Activated CD4-positive, alpha-beta T cell treated with anti-CD3 and anti-CD28 coated beads, Interleukin-2, Interleukin-4, amounts not matched to agents 100 ng/mL and 50 ng/mL, durations not matched to agents 16 hours and 8 hours (primary cell): ENCODE results near the gene GPR153.
A peak's percentile ranks its signal among the peaks of the same experiment; 100 is the strongest.

Experiments used
- DNase-seq: peaks from one replicate; pipeline ENCODE4 v3.0.0-alpha.2; 2020; ENCODE audit warnings: low spot score

GPR153 gene

GRCh38 chr1:6248161-6248776, 12.6 kb downstream of the GPR153 start:
- DNase-seq = no peak

GRCh38 chr1:6247651-6248050, 13.2 kb downstream of the GPR153 start:
- DNase-seq = no peak

GRCh38 chr1:6246497-6247467, 14.1 kb downstream of the GPR153 start:
- DNase-seq = peak; percentile 79

GRCh38 chr1:6245869-6246496, 14.9 kb downstream of the GPR153 start:
- DNase-seq = peak; percentile 72

GRCh38 chr1:6245086-6245868, 15.6 kb downstream of the GPR153 start:
- DNase-seq = peak; percentile 79

GRCh38 chr1:6244401-6245049, 16.4 kb downstream of the GPR153 start:
- DNase-seq = no peak

GRCh38 chr1:6243993-6244392, 16.9 kb downstream of the GPR153 start, which contains the start of gene HES3:
TSS of gene HES3 (plus strand) at chr1:6244179. CDS start at chr1:6244366, 187 bp downstream.
- no peak for DNase-seq

- DNase-seq = no peak
These were observed 17.7 kb downstream of the GPR153 start for GRCh38 chr1:6243053-6243834.

GRCh38 chr1:6241887-6242740, 18.8 kb downstream of the GPR153 start:
- DNase-seq = no peak

GRCh38 chr1:6241107-6241886, 19.6 kb downstream of the GPR153 start:
- DNase-seq = no peak

GRCh38 chr1:6239950-6240768, 20.7 kb downstream of the GPR153 start:
- DNase-seq = no peak

- no peak for DNase-seq
These were observed 21.6 kb downstream of the GPR153 start for GRCh38 chr1:6239213-6239752.

GRCh38 chr1:6237093-6237492, 23.8 kb downstream of the GPR153 start:
- no peak for DNase-seq

GRCh38 chr1:6235296-6235677, 25.6 kb downstream of the GPR153 start:
- DNase-seq = peak; percentile 24

- no peak for DNase-seq
These were observed 26.2 kb downstream of the GPR153 start for GRCh38 chr1:6234502-6235295.

GRCh38 chr1:6233376-6233775, 27.5 kb downstream of the GPR153 start:
- no peak for DNase-seq

GRCh38 chr1:6225651-6226050, 35.2 kb downstream of the GPR153 start:
- no peak for DNase-seq
